GM23338 (cell line): ENCODE results near the gene TTBK1. TPM values are rescaled to one million over a fixed set of nuclear protein-coding genes. Genes with fewer than 3 reads are reported as not detected.

ENCODE experiments used
- ATAC-seq: fragments of 200-7000 bp; cut with Tn5 transposase; 3 replicates; pipeline ENCODE4 v1.9.1; 2020
- DNase-seq: peaks from one replicate; pipeline ENCODE4 v3.0.0-alpha.2; 2015; ENCODE audit warnings: low spot score
- H2AFZ ChIP-seq: fragments of 200-600 bp; sonication (generic); 2 replicates; pipeline ENCODE4 v1.8.0; 2016; ENCODE audit warnings: antibody characterized with exemption, mild to moderate bottlenecking, moderate library complexity
- H3F3A ChIP-seq: fragments of 200-600 bp; sonication (generic); replicated peaks from 2 replicates; pipeline ENCODE4 v1.8.0; 2017; ENCODE audit warnings: antibody characterized with exemption, mixed run types, low read depth
- H3K27ac ChIP-seq: fragments of 200-600 bp; sonication (generic); 2 replicates; pipeline ENCODE4 v1.6.1; 2016; ENCODE audit warnings: low read depth
- H3K27me3 ChIP-seq: fragments of 200-600 bp; sonication (generic); 2 replicates; pipeline ENCODE4 v1.8.0; 2016; ENCODE audit warnings: mild to moderate bottlenecking, mixed run types, moderate library complexity; ENCODE audit not compliant: insufficient read depth
- H3K36me3 ChIP-seq: fragments of 200-600 bp; sonication (generic); 2 replicates; pipeline ENCODE4 v1.8.0; 2016; ENCODE audit warnings: mild to moderate bottlenecking; ENCODE audit not compliant: insufficient read depth
- H3K4me1 ChIP-seq: fragments of 200-600 bp; sonication (generic); 2 replicates; pipeline ENCODE4 v1.8.0; 2016; ENCODE audit warnings: mild to moderate bottlenecking, moderate library complexity; ENCODE audit not compliant: insufficient read depth
- H3K4me2 ChIP-seq: fragments of 200-600 bp; sonication (generic); 2 replicates; pipeline ENCODE4 v1.7.1; 2017; ENCODE audit warnings: mixed run types
- H3K4me3 ChIP-seq: fragments of 200-600 bp; sonication (generic); 2 replicates; pipeline ENCODE4 v1.6.1; 2016; ENCODE audit warnings: mixed run types
- H3K79me2 ChIP-seq: fragments of 200-600 bp; sonication (generic); replicated peaks from 2 replicates; pipeline ENCODE4 v1.8.0; 2017; ENCODE audit warnings: mild to moderate bottlenecking; ENCODE audit not compliant: insufficient read depth
- H3K9me2 ChIP-seq: fragments of 200-600 bp; sonication (generic); 2 replicates; pipeline ENCODE4 v1.8.0; 2017; ENCODE audit not compliant: insufficient read depth
- H4K20me1 ChIP-seq: fragments of 200-600 bp; sonication (generic); replicated peaks from 2 replicates; pipeline ENCODE4 v1.8.0; 2017; ENCODE audit warnings: mild to moderate bottlenecking; ENCODE audit not compliant: insufficient read depth
- H3K27ac Mint-ChIP-seq: 2 replicates; pipeline ENCODE4 v1.8.0; 2020; ENCODE audit warnings: inconsistent platforms, mild to moderate bottlenecking, moderate library complexity, mixed read lengths
- H3K27me3 Mint-ChIP-seq: 3 replicates; pipeline ENCODE4 v1.8.0; 2022; ENCODE audit warnings: low read depth, mild to moderate bottlenecking, moderate library complexity, mixed read lengths, inconsistent platforms; ENCODE audit not compliant: insufficient read depth, poor library complexity
- H3K36me3 Mint-ChIP-seq: 3 replicates; pipeline ENCODE4 v1.8.0; 2021; ENCODE audit warnings: low read depth, mild to moderate bottlenecking, inconsistent platforms, moderate library complexity, mixed read lengths
- H3K4me1 Mint-ChIP-seq: 3 replicates; pipeline ENCODE4 v1.8.0; 2020; ENCODE audit warnings: mild to moderate bottlenecking, inconsistent platforms, mixed read lengths
- H3K4me3 Mint-ChIP-seq: 3 replicates; pipeline ENCODE4 v1.8.0; 2021; ENCODE audit warnings: moderate library complexity, mild to moderate bottlenecking, inconsistent platforms, mixed read lengths
- H3K9me3 Mint-ChIP-seq: 3 replicates; pipeline ENCODE4 v1.8.0; 2020; ENCODE audit warnings: moderate library complexity, mild to moderate bottlenecking, inconsistent platforms, mixed read lengths
- CTCF ChIP-seq, 2 experiments: fragments of 200-600 bp in 1 of 2; sonication (generic) in 1 of 2; conservative IDR thresholded peaks; 2 replicates each; pipeline versions ENCODE4 v1.5.1 to v1.6.1; 2016 to 2017; ENCODE audit warnings: antibody characterized with exemption in 2 of 2, low read depth in 2 of 2, mild to moderate bottlenecking in 2 of 2, moderate library complexity in 1 of 2
- ETS1 ChIP-seq: IDR thresholded peaks from 2 replicates; pipeline ENCODE4 v1.6.1; 2016; ENCODE audit warnings: antibody characterized with exemption
- EZH2 ChIP-seq: fragments of 200-600 bp; sonication (generic); IDR thresholded peaks from one replicate; pipeline ENCODE4 v1.8.0; 2017; ENCODE audit warnings: antibody characterized with exemption, mild to moderate bottlenecking, low read depth; ENCODE audit not compliant: unreplicated experiment
- POLR2AphosphoS5 ChIP-seq: IDR thresholded peaks from 2 replicates; pipeline ENCODE4 v1.6.1; 2016; ENCODE audit warnings: antibody characterized with exemption, low read depth
- REST ChIP-seq: IDR thresholded peaks from one replicate; pipeline ENCODE4 v1.6.1; 2018; ENCODE audit warnings: antibody characterized with exemption; ENCODE audit not compliant: unreplicated experiment
- STAT1 ChIP-seq: IDR thresholded peaks from one replicate; pipeline ENCODE4 v1.6.1; 2016; ENCODE audit warnings: antibody characterized with exemption; ENCODE audit not compliant: unreplicated experiment
- ZNF331 ChIP-seq: fragments of 250-450 bp; sonication (Bioruptor Pico); IDR thresholded peaks from 2 replicates; pipeline ENCODE4 v1.5.0; 2020; ENCODE audit warnings: low read depth, mild to moderate bottlenecking, moderate library complexity
- ZNF462 ChIP-seq: fragments of 250-450 bp; sonication (Bioruptor Pico); IDR thresholded peaks from 2 replicates; pipeline ENCODE4 v1.5.0; 2020; ENCODE audit warnings: mild to moderate bottlenecking, moderate library complexity
- polyA plus RNA-seq: library from polyadenylated mRNA; unstranded; fragments of >200 nt; fragmentation: Nextera tagmentation; extraction: Ambion mirVana; gene quantifications from 2 replicates; pipeline ENCODE4 v1.2.1, GENCODE V29; 2016
- total RNA-seq: library from RNA; depleted of rRNA; stranded (reverse); fragments of >200 nt; shearing (Covaris generic); gene quantifications from 2 replicates; pipeline ENCODE4 v1.2.3, GENCODE V29; 2014

The TTBK1 gene
- total and polyA plus RNA-seq, 2 experiments from 2014 or later: 0.29 to 1.1 TPM

GRCh38 chr6:43203718-43204095 is 39.6 kb upstream of the TTBK1 start (continued):
- TF ChIP-seq ZNF462 (CRISPR knock-in tag) (no peak), ETS1 (no peak)

- Histone ChIP-seq H3F3A (no peaks in the 10 kb centered on the region), H3K9me2 (no peaks in the 10 kb centered on the region), H3K4me1 (no peaks in the 10 kb centered on the region), H2AFZ (no peak overlapping the region), H3K4me3 (no peak overlapping the region), H3K27me3 (no peaks in the 10 kb centered on the region), H4K20me1 (no peaks in the 10 kb centered on the region), H3K36me3 (no peaks in the 10 kb centered on the region), H3K4me2 (no peak overlapping the region), H3K27ac (no peak overlapping the region), H3K79me2 (no peaks in the 10 kb centered on the region)
- DNase-seq (no peak), ATAC-seq (peak; percentile 35; the same call in 2 of the 3 replicates)
- Mint-ChIP-seq H3K4me1 (no peaks in the 10 kb centered on the region; the same call in 1 of the 3 replicates), H3K27me3 (peaks cover 10% of the 10 kb centered on the region), H3K9me3 (no peaks in the 10 kb centered on the region), H3K27ac (no peak overlapping the region), H3K36me3 (no peaks in the 10 kb centered on the region), H3K4me3 (no peak overlapping the region)
- TF ChIP-seq CTCF (conservative IDR thresholded peaks at IDR 0.05; ENCODE audit: low read depth in 2 of 2): no peak
- TF ChIP-seq EZH2: no peak
- no peak for TF ChIP-seq STAT1
- TF ChIP-seq REST: no peak
- no peak for TF ChIP-seq ZNF331 (CRISPR knock-in tag)
- TF ChIP-seq POLR2AphosphoS5: no peak
Measured at GRCh38 chr6:43204271-43205105, 38.8 kb upstream of the TTBK1 start.
